ENCODE results near the gene FUOM.
A peak's percentile ranks its signal among the peaks of the same experiment; 100 is the strongest.

The FUOM gene

DNA sequence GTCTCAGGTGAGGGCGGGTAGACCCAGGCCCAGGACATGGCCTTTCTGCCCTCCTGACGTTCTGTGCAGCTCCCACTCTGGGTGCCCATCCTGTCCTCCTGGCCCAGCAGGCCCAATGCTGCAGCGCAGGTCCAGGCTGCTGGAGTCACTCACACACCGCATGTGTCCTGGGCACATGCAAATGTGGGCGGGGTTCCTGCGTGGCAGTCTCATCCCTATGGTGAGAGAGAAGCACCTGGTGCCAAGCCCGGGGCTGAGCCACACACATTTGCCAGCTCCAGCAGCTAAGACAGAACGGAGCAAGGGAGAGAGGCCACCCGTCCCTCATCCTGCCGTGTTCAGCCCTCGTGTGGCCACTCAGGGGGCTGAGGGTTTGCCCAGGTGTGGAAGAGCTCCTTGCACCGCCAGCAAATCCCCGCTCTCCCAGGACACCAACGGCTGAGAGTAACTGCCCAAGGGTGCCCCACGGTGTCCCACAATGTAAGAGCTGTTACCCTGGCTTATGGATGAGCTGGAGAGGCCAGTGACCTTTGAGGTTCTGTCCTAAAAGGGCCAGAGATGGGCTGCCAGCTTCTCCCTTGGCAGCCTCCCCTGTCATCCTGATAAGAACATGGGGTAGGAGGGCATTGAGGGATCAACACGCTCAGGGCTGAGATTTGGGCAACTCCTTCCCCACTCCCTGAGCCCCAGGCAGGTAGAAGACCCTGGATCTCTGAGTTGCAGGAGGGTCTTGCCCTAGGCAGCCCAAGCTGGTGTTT, 4.4 kb downstream of the FUOM start:
- no peak for DNase-seq (ENCODE audit: low read depth in 2 of 3, low spot score in 1 of 3)

DNA sequence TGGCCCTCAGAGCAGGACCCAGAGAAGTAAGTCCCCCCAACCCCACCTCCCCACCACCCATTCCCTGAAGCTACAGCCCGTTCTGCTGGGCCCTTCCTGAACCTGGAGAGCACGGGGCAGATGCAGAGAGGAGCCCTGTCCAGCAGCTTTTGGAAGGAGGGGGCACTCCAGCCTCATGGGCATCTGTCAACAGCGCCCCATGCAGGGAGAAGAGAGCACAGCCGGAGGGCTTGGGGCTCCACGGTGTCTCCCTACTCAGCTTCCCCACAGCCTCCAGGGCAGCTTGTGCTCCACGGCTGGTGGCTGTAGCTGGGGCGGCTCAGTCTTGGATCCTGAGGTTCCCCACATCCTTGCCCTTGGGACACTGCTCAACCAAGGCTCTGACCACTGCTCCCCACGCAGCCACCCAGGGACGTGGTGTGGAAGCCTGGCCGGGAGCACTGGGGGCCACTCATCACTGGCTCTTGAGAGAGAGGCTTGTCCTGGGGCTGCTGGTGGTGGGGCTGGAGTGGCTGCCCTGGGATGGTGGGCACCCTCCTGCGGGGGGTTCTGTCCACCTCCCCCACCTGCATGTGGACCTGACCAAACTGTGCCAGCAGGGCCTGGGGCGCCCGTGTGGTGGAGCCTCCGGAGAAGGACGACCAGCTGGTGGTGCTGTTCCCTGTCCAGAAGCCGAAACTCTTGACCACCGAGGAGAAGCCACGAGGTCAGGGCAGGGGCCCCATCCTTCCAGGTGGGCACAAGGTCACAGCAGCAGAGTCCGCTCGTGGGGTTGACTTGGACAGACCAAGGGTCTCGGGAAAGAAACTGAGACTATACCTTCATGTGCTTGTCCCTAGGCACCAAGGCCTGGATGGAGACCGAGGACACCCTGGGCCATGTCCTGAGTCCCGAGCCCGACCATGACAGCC, 6.2 kb downstream of the FUOM start:
- DNase-seq (ENCODE audit: low read depth in 2 of 3, low spot score in 1 of 3), result no peak

DNA sequence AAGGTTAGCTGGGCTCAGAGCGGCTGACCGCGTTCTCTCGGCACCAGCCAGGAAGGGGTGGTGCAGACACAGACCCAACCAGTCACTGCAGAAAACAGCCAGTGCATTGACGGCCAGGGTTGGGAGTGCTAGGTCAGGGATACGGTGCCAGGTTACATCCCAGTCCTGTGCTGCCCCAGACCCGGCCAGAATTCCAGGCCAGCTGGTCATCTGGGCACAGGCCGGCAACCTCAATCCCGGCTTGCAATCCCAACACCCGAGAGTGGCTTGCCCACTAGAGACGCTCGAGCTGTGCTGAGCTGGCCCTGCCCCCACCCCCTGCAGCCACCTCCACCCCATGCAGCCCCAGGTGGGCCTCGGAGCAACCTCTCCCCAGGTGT, 6.9 kb downstream of the FUOM start:
- DNase-seq (ENCODE audit: low read depth in 2 of 3, low spot score in 1 of 3), result no peak

DNA sequence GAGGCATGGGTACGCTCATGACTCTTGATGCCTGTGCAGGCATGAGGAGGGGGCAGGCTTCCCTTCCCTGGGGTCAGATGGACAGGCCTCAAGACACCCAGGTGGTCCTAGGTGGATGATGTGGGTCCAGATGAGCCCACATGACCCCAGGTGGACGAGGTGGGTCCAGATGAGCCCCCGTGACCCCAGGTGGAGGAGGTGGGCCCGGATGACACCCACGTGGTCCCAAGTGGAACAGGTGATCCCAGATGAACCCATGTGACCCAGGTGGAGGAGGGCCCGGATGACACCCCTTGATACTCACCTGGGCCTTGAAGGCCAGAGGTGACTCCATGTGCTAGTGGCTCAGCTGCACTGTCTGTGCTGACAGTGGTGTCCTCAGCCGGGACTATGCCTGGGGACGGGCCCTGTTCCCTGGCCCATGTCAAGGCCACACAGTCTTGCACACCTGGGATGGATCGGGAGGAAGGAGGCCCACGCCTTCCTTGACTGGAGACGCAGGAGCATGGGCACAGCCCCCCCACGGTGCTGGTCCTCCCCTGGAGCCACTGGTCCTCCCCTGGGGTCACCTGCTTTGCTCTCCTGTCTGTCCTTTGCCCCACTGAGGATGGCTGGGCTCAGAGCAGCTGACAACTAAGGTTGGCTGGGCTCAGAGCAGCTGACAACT, 7.4 kb downstream of the FUOM start:
- no peak for DNase-seq (ENCODE audit: low read depth in 2 of 3, low spot score in 1 of 3)

DNA sequence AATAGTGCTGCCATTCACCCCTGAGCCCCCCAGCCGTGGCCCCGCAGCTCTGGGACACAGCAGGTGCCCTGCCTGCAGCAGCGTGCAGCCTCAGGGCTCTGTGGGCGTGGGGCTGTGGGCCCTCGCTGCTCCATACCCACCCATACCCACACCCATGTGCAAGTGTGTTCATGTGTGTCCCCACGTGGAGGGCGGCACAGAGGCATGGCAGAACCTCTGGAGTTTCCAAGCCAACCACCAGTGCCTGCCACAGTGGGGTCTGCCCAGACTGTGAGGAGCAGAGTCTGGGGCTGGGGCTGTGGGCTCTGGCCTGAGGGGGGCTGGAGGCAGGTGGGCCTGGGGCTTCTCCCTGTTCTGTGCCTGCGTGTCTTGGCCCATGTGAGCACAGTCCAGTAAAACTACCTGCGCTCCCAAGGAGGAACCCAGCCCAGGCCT, 8.2 kb downstream of the FUOM start:
- DNase-seq (ENCODE audit: low read depth in 2 of 3, low spot score in 1 of 3), result no peak

DNA sequence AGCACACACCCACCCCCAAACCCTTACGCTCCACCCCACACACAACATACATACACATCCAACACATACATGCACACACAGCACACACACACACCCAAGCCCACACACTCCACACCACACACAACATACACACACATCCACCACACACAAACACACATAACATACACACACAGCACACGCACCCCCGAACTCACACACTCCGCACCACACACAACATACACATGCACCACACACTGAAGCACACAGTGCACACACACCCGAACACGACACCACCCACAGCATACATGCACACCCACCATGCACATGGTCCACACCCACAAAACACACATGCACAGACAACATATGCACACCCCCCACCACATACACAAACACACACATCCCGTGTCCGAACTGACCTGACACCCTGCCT, 8.7 kb downstream of the FUOM start:
- no peak for DNase-seq (ENCODE audit: low read depth in 2 of 3, low spot score in 1 of 3)

DNA sequence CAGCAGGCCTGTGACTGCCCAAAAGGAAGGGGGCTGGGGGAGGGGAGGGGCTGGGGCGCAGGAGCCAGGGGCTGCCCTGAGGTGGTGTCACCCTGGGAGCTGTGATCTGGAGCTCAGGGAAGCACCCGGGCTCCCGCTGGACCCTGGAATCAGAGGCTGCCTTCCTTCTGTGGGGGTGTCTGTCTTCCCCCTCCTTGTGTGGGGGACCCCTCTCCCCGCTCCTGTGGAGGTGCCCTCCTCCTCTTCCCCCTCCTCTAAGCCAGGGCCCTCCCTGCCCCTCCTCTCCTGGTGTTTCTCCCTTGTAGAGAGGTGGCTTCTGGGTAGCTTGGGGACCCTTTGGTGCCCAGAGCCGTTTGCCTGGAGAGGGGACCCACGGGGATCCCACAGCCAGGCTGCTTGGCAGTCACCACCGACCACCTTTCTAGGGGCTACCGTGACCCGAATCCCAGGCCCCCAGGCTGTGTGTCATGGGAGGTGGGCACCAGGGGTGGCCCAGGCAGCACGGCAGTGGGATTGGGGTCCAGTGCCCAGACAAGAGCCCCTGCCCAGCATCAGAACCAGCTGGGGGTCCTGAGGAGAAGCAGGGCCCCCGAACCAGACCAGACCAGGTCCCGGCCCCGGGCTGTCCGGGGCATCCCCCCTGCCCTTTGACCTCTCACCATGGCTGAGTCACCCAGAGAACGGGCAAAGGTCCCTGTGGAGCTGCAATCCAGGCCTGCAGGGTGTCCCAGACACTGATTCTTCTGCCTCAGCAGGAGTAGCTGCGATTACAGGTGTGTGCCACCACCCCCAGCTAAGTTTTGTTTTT, 9.9 kb downstream of the FUOM start:
- no peak for DNase-seq (ENCODE audit: low read depth in 2 of 3, low spot score in 1 of 3)

DNA sequence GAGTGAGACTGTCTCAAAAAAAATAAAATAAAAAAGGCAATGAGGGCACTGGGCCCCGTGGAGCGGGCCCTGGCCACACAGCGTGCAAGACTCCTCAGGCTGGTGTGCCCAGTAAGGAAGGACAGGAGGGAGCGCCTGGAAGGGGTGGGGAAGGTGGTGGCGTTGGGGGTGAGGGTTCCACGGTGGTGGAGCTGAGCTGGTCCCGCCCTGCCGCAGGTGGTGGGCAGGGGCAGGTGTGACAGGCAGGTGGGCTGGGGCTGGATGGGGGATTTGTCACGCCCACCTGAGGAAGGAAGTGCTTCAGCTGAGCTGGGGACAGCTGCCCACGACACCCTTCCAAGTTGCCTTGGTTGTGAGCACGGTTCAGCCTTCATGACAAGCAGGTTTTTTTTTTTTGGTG, 11.4 kb downstream of the FUOM start:
- no peak for DNase-seq (ENCODE audit: low read depth in 2 of 3, low spot score in 1 of 3)

DNA sequence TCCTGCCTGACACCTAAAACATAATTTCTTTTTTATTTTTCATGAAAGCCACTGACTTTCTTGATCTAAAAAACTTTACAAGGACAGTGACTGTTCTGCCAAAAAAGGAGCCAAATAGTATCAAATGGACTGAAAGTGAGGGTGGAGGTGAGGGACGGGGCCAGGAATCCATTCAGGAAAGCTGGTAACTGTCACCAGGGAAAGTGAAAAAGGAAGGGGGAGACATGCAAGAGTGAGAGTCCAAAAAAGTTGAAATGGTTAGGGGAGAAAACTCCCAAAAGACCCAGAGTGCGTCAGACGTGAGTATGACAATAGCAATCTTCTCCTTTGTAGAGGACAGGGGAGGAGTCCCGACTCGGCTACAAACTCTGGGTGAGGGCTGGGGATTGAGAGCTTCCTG, 13.6 kb downstream of the FUOM start:
- no peak for DNase-seq (ENCODE audit: low read depth in 2 of 3, low spot score in 1 of 3)

DNA sequence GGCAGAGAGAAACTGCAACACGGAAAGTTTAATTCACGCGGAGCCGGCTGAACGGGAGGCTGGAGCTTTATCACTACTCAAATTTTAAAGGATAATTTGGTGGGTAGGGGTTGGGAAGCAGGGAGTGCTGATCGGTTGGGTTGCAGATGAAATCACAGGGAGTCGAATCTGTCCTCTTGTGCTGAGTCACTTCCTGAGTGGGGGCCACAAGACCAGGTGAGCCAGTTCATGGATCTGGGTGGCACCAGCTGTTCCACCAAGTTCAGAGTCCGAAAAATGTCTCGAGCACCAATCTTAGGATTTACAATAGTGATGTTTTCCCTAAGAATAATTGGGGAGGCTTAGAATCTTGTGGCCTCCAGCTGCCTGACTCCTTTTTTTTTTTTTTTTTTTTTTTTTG, 14.3 kb downstream of the FUOM start:
- DNase-seq (ENCODE audit: low read depth in 2 of 3, low spot score in 1 of 3), result no peak

DNA sequence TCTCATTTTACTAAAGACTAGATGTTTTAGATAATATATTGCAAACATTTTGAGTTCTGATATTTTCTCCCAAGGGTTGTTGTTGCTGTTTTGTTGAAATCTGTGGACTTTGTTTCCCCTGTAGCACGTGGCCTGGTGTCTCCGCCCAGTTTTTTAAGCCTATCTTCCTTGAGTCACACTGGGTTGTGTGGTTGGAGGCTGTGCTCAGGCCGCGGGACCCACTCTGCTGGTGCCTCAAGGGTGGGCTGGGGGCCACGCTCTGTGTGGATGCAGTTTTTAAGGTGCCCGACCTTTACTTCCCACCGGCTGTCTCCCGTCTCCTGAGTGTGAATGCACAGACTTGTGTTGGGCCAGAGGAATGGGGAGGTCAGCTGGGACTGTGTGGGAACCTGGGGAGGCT, 14.9 kb downstream of the FUOM start:
- DNase-seq (ENCODE audit: low read depth in 2 of 3, low spot score in 1 of 3), result no peak

DNA sequence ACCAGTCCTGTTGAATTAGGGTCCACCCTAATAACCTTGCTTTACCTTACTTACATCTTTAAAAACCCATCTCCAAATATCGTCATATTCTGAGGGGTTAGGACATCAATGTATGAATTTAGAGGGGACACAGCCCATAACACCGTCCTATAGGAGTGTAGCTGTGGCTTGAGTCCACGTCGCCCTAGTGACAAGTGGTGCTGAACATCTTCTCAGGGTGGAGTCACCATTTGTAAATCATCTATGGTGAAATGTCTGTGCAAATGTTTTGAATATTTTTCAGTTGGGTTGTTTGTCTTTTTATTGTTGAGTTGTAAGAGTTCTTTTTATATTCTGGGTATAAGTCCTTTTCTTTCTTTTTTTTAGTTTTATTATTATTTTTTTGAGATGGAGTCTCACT, 15.8 kb downstream of the FUOM start:
- DNase-seq (ENCODE audit: low read depth in 2 of 3, low spot score in 1 of 3), result no peak

DNA sequence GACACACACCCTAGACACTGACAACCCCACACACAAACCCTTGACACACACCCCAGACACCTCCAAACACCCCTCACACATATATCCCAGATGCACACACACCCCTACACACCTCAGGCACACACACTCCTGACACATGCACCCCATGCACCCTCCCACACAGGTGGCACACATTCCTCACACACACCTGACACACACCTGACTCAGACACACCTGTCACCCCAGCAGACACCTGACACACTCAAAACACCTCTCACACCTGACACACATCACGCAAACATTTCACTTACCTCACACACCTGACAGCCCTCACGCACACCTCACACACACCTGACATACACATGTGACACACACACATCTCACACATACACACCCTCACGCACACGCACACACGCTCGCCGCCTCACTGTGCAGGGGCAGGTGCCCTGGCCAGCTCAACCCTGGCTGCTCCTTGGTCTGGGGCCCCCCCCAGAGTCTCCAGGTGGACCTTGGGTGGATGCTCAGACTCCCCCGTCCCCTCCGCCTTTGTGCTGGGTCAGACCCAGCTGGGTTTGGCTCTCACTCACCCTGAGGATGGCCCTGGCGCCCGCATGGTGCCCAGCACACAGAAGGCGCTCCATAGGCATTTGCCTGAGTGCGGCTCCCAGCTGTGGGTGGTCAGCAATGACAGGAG, 18.0 kb downstream of the FUOM start:
- no peak for DNase-seq (ENCODE audit: low read depth in 2 of 3, low spot score in 1 of 3)

DNA sequence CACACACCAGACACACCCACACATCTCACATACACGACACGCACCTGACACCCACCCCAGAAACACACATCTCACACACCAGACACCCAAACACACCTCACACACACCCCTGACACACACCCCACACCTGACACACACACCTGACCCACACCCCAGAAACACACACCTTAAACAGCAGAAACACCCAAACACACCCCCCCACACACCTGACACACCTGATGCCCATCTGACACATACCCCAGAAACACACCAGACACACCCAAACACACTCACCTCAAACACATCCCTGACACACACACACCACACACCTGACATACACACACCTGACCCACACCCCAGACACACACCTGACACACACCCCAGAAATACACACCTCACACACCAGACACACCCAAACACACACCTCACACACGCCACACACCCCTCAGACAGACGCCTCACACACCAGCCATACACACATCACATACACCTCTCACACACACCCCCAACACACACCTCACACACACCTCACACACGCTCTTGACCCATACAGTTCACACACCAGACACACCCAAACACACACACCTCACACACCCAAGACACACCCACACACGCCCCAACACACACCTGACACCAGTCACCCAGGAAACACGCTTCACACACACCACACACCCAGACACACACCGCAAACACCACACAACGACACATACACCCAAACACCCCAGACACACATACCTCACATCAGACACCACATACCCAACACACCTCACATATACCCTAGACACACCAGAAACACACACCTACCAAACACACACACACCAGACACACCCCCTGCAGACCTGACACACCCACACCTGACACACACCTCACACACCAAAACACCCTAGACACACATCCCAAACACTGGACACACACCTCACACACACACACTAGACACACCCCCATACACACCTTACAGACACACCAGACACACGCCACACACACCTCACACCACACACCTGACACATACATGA, 19.4 kb downstream of the FUOM start:
- no peak for DNase-seq (ENCODE audit: low read depth in 2 of 3, low spot score in 1 of 3)

DNA sequence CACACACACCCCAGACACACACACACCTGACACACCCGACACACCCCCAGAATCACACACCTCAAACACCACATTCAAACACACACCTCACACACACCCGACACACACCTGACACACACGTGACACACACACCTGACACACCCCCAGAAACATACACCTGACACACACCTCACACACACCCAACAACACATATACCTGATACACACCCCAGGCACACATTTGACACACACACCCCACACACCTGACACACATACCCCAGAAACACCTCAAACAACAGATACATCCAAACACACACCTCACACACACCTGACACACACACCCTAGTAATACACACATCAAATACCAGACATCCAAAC, 20.5 kb downstream of the FUOM start:
- DNase-seq (ENCODE audit: low read depth in 2 of 3, low spot score in 1 of 3), result no peak

DNA sequence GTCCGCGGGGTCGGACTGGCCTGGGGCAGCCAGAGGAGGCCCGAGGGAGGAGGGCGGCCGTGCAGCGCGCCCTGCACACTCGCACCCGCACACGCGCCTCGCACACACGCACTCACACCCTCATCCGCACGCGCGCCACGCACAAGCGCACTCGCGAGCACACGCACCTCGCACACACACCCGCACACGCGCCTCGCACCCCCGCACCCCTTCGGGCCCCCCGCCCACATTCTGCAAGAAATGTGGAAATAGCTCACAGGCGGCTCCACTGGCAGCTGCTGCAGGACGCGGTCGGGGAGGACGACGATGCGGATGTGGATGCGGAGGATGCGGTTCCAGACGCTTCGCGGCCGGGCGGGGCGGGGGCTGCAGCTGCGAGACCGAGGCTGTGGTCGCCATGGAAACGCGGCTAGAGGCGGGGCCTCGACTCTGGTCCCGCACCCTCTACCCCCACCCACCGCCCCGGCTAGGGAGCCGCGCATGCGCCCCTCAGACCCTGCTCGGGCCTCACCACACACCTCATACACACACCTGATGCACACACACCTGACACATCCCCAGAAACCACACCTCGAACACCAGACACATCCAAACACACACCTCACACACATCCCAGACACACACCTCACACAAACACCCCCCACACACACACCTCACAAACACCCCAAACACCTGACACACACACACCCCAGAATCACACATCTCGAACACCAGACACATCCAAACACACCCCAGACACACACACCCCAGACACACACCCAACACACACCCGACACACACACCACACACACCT, 21.0 kb downstream of the FUOM start, which contains the start of gene CALY:
Gene CALY (minus strand): TSS at position 320 of the 793 bp plus-strand sequence. CDS start 7,907 bp downstream, outside the sequence.
- DNase-seq (ENCODE audit: low read depth in 2 of 3, low spot score in 1 of 3), result peak; percentile 37 to 54 (median 38)

DNA sequence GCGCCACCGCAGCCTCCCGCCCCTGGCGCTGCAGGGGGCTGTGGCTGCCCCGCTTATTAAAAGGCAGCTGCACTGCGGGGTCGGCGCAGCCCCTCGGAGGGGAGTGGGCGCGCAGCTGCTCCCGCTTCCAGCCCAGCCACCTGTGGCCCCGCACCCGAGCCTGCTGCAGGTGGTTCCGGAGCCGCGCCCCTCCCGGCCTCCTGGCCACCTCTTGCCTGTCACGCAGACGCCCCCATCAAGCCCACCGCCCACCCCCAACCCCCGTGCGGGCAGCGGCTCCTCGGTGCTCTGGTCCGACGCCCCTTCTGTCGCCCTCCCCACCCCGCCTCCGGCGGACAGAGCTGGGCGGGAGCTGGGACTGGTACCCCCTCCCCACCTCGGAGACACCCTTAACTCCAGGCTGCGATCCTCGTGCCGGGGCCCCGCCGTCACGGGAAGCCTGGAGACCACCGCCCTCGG, 21.7 kb downstream of the FUOM start:
- no peak for DNase-seq (ENCODE audit: low read depth in 2 of 3, low spot score in 1 of 3)

All from stimulated activated CD4-positive, alpha-beta T cell treated with anti-CD3 and anti-CD28 coated beads, Interleukin-12 subunit alpha, Interleukin-12 subunit beta, amount 100 ng/mL, for 48 hours (primary cell).